ENCODE results near the gene KAT5. TPM values are rescaled to one million over a fixed set of nuclear protein-coding genes. Genes with fewer than 3 reads are reported as not detected.

KAT5 gene
- total and polyA plus RNA-seq, 2 experiments from 2014 or later, result 33.3 to 34.8 TPM

DNA sequence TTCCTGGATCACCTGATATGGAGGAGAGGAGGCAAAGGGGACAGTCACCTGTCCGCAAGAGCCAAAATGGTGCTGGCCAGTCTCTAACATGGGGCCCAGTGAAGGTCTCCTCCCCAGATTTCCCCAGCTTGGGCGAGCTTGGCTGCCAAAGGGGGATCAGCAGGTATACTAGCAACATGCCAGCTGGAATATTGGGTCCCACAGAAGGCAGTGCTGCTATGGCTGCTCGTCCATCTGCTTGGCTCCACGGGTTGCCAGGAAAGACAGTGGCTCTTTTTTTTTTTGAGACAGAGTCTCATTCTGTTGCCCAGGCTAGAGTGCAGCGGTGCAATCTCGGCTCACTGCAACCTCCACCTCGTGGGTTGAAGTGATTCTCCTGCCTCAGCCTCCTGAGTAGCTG lies 12.7 kb upstream of the KAT5 start:
- Histone ChIP-seq H3K36me3 (ENCODE audit: insufficient read depth) (no peaks in the 10 kb centered on the region), H3K9me2 (ENCODE audit: insufficient read depth) (no peaks in the 10 kb centered on the region; the same call in 1 of the 2 replicates), H3K4me3 (no peak overlapping the region), H3K27ac (ENCODE audit: low read depth) (no peak overlapping the region), H3K27me3 (ENCODE audit: insufficient read depth) (no peaks in the 10 kb centered on the region), H3K4me2 (no peak overlapping the region), H2AFZ (no peak overlapping the region), H3K4me1 (ENCODE audit: insufficient read depth) (no peaks in the 10 kb centered on the region), H4K20me1 (replicated peaks; ENCODE audit: insufficient read depth) (no peaks in the 10 kb centered on the region), H3K79me2 (replicated peaks; ENCODE audit: insufficient read depth) (no peaks in the 10 kb centered on the region), H3F3A (replicated peaks; ENCODE audit: low read depth) (no peaks in the 10 kb centered on the region)
- DNase-seq (ENCODE audit: low spot score), result no peak
- H3K9me3 Mint-ChIP-seq, result peaks cover 12% of the 10 kb centered on the region
- no peak for ATAC-seq
- H3K27ac Mint-ChIP-seq, result no peak overlapping the region
- H3K36me3 Mint-ChIP-seq (ENCODE audit: low read depth), result no peaks in the 10 kb centered on the region
- H3K4me1 Mint-ChIP-seq, result no peaks in the 10 kb centered on the region
- TF ChIP-seq ZNF114 (CRISPR knock-in tag; IDR thresholded peaks at IDR 0.05) (no peak), NANOG (IDR thresholded peaks at IDR 0.05; ENCODE audit: borderline replicate concordance) (no peak), EZH2phosphoT487 (IDR thresholded peaks at IDR 0.05; ENCODE audit: unreplicated experiment) (no peak), ZNF462 (CRISPR knock-in tag; IDR thresholded peaks at IDR 0.05) (no peak), POLR2AphosphoS5 (IDR thresholded peaks at IDR 0.05; ENCODE audit: low read depth) (no peak), CTCF (conservative IDR thresholded peaks at IDR 0.05; ENCODE audit: low read depth in 2 of 2) (no peak), REST (IDR thresholded peaks at IDR 0.05; ENCODE audit: unreplicated experiment) (no peak), EZH2 (IDR thresholded peaks at IDR 0.05; ENCODE audit: low read depth, unreplicated experiment) (no peak), CREB1 (CRISPR knock-in tag; IDR thresholded peaks at IDR 0.05; ENCODE audit: low read depth) (no peak), STAT1 (IDR thresholded peaks at IDR 0.05; ENCODE audit: unreplicated experiment) (no peak), ZNF331 (CRISPR knock-in tag; IDR thresholded peaks at IDR 0.05; ENCODE audit: low read depth) (no peak), JUNB (IDR thresholded peaks at IDR 0.05; ENCODE audit: unreplicated experiment) (no peak)
- TF ChIP-seq, protein P1, sequence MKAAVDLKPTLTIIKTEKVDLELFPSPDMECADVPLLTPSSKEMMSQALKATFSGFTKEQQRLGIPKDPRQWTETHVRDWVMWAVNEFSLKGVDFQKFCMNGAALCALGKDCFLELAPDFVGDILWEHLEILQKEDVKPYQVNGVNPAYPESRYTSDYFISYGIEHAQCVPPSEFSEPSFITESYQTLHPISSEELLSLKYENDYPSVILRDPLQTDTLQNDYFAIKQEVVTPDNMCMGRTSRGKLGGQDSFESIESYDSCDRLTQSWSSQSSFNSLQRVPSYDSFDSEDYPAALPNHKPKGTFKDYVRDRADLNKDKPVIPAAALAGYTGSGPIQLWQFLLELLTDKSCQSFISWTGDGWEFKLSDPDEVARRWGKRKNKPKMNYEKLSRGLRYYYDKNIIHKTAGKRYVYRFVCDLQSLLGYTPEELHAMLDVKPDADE (IDR thresholded peaks at IDR 0.05), result no peak
- H3K27me3 Mint-ChIP-seq (ENCODE audit: insufficient read depth, low read depth, poor library complexity), result peaks cover 6% of the 10 kb centered on the region
- no peak overlapping the region for H3K4me3 Mint-ChIP-seq

All from GM23338 (cell line).